HG03066 (cell line): ENCODE measurements around the gene AHDC1.
"Not testable (repeated sequence)": the region's sequence is repeated elsewhere in the genome, so short reads cannot be mapped to it uniquely, and the experiment has no call there.

Experiments
- ATAC-seq: cut with Tn5 transposase; IDR thresholded peaks from one replicate; pipeline ENCODE4 v1.9.1; 2021; ENCODE audit warnings: low read depth; ENCODE audit not compliant: unreplicated experiment

AHDC1 gene

DNA sequence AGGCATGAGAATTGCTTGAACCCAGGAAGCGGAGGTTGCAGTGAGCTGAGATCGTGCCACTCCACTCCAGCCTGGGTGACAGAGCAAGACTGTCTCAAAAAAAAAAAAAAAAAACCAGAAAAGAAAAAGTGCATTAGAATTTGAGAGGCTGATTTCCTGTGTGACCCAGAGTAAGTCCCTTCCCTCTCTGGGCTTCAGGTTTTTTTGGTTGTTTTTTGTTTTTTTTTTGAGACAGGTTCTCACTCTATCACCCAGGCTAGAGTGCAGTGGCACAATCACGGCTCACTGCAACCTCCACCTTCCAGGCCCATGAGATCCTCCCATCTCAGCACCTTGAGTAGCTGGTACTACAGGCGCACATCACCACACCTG lies 65.7 kb downstream of the AHDC1 start:
- not testable (repeated sequence) for ATAC-seq

DNA sequence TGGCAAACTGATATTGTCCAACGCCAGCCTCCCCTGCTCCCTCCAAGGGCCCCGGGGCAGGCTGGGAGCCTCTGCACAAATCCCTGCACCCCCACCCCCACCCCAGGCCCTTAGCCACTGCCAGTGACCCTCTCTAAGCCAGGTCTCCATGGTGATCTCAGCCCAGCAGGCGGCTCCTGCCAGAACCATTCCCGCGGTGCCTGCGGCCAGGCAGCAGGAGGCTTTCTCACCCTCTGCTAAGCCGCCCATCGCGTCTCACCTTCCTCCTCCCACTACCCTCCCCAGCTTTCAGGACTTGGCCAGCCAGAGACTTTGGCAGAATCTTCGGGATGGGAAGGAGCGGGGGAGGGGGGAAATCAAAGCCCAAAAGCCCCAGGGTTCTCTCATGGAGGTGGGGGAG lies 67.2 kb downstream of the AHDC1 start:
- ATAC-seq = no peak

DNA sequence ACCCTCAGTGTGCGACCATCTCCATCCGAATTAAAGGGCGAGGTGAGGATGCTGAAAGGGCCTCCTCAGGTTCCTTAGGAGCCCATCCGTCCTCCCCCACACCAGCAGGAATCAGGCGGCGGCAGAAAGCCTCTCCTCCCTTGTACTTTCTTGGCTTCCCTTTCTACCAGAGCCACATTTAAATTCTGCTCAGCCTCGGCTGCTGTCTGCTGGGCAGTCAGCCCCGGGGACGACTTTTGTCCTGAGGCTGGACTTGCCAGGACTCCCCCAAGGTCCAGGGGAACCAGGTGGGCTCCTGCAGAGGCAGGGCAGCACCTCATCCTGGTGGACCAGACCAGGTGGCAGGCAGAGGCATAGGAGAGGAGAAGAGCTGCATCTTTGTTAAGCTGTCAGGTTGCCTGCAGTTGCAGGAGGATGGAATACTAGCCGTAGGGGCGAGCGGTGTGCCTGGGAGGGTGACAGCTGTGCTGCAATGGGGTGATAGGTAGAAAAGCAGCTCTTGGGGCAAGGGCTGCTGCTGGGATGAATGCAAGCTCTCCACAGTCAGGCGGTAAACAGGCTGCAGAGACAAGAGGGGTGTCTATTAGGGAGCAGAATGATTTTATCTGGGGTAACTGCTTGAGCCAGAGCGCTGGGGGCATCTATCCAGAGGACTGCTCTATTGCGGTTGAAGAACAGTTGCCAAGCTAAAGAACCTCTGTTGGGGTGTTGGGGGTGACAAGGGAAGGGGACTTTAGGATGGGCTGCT lies 67.8 kb downstream of the AHDC1 start:
- ATAC-seq = no peak

DNA sequence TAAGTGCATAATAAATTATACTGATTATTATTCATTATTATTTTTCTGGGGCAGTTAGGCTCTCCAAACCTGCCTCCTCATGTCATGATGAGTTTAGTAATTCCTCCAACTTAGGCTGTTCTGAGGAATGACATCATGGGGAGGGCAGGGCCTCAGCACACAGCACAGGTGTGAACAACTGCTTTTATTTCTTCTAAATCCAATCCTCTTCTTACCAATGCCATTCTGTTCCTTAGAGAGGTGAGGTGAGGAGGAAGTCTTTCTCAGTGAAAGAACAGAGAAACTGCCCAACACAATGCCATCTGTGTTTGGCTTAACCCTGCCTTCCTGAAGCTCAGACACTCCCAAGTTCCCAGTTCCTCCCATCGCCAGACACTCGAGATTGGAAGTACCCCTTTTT lies 68.6 kb downstream of the AHDC1 start:
- ATAC-seq = no peak

DNA sequence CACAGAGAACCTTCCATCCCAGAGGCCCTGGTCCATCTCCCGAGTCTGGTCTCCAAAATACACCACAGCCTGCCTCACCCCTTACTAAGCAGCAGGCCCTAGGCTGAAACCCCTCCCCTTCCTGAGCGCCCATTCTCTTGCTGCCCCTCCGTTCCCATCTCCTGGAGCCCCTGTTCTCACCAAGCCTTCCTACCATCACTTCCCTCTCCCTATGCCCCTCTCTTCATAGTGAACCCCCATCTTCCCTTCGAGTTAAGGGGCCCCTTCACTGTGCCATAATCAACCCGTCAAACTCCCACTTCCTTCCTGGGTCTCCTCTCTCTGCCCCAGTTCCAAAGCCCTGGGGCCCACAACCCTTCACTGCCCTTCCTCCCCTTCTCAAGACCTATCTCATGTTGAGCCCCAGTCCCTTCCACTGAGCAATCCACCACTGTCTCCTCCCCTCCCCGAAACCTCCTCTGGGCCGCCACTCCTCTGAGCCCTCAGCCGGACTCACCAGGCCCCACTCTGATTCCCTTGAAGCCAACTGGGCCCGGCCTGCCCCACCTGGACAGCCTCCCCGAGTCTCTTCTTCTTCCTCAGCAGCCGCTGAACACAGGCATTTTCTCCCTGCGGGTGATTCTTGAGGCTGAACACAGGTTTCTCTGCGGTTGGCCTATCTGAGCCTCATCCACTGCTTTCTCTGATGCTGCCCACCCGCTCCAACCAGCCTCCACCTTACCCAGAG lies 71.8 kb downstream of the AHDC1 start:
- ATAC-seq = no peak

DNA sequence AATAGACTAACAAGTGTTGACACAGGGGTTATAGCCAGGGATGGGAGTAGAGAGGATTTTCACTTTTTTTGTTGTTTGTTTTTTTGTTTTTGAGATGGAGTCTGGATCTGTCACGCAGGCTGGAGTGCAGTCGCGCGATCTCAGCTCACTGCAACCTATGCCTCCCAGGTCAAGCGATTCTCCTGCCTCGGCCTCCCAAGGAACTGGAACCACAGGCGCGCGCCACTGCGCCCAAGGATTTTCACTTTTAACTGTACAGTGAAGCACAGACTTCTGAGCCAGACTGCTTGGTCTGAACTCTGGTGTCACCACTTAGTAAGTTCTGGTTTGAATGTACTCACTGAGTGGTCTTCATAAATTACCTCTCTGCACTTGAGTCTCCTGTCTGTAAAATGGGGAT lies 73.8 kb downstream of the AHDC1 start:
- ATAC-seq = no peak

DNA sequence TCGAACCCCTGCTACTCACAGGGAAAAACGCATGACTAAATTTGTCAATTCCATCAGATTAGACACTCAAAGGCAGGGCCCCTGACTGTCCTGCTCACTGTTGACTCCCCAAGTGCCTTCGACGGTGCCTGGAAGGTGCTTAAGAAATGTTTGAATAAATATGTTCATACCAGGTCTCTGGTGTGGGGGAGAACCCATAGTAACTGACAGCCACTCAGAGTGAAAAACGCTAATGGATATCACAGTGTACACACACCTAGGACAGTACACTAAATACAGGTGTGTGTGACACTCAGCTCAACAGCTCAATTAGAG lies 74.3 kb downstream of the AHDC1 start:
- no peak for ATAC-seq

DNA sequence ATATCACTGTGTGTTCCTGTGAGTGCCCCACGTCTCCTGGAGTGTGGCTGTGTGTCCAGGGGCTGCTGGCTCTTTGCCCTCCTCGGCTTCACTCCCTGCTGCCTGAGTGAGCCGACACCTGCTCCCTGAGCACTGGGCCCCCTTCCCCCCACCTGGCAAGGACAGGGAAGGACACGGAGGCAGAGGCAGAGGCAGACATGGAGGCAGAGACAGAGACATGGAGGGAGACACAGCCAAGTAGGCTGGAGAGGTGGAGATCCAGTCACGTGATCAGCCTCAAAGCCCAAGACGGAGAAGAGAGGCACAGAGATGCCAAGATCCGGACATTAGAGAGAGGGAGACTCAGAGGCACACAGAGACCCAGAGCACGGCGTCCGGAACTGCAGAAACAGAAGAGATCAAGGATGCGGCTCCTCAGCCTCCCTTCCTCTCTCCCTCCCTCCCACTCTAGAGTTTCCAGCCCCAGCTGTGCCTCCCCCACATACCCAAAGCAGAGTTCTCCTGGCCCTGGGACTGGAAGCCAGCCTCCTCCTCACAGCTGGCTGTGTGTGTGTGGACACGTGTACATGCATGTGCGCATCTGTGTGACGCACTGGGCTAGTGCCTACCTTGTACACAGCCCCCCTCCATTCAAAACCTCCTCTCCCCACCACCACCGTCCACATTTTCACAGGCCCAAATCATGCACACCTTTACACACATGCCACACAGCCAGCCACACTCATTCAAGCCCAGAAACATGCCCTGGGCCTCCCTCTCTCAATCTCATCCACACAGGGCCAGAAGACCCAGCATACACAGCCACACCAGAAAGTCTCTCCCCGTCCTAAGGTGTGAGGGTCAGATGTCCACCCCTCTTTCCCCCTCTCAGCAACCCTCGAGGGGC lies 74.9 kb downstream of the AHDC1 start:
- no peak for ATAC-seq

DNA sequence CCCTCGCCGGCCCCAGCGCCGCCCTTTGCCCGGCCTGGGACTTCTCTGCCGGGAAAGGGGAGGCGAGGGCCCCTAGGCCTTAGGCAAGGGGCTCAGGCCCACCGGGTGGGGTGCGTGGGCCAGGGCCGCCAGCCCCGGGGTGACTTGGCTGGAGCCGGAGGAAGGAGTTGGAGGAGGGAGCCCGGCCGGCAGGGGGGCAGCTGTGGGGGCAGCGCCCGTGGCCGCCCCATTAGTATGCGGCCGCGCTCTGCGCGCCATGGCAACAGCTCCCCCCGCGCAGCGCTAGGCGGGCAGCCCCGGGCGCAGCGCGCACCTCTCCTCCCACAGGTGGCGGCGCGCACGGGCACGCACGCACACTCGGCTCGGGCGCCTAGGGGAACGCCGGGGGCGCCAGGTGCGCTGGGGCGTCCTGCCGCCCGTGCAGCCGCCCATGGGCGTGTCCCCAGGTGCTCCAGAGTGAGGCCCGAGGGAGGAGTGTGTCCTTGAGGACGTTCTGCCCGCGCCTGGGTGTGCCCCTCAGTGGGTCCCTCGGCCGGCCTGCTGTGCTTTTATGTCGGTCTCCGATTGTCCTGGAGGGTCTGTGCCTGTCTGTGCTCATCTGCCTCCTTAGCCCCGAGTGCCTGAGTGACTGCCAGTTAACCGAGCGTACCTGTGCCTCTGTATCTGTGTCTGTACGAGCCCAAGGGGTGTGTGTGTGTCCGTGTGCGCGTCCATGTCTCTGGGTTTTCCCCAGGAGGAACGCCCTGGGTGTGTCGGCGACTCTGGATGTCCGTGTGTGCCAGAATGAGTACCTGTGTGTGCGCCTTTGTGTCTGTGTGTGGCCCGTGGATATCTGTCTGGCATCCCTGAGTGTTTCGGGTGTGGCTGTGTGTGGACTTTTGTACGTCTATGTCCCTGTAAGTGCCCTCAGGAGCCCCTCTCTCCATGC lies 75.8 kb downstream of the AHDC1 start:
- ATAC-seq = no peak

DNA sequence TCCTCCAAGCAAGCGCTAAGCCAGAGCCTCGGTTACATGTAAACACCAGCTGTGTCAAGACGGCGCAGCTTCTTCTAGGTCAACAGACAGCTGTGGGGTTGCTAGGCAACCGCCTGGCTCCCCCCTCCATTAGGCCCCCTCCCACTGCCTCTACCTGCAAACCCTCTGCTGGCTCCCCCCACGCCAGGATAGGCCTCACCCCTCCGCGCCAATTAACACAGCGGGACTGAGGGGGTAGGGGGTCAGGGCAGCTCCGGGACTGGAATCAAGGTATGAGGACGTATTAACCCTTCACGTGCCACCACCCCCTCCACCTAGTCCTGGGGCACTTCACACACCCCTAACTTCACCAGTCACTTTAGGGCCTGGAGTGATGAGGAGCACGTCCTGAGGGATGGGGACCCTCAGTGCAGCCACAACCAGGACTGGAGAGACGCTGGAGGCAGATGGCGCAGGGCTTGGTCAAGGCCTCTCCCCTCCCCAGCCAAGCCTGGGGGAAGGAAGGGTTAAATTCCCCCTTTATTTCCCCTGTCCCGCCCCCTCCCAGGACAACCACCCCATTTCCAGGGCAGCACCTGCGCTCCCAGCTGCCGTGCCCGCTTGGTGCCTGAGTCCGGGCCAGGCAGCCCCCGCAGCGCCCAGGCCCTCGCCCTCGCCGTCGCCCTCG lies 76.6 kb downstream of the AHDC1 start:
- ATAC-seq = no peak

DNA sequence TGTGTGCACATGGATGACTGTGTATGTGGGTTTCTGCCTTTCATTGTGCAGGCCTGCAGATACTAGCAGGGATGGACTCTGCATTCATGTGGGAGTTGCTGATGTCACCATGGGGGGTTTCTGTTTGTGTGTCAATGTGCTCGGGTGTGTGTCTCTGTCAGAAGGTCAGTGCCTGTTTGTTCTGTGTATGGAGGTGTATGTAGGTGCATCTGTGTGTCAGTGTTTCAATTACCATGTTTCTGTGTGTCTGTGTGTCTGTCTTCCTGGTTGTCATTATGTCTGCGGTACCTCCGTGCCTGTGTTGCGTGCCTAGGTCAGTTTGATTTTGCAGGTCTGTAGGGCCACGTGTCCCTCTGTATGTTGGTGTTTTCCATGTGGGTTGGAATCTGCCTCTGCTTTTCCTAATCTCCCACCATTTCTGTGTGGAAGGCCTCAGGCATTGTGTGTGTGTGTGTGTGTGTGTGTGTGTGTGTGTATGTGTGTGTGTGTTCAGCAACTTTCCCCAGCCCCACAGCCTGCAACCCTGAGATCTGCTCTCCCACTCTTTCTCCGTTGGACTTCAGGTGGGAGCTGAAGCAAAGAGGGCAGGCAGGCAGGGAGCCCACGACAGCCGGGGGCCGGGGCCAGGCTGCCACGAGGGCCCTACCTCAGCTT lies 77.2 kb downstream of the AHDC1 start:
- no peak for ATAC-seq

DNA sequence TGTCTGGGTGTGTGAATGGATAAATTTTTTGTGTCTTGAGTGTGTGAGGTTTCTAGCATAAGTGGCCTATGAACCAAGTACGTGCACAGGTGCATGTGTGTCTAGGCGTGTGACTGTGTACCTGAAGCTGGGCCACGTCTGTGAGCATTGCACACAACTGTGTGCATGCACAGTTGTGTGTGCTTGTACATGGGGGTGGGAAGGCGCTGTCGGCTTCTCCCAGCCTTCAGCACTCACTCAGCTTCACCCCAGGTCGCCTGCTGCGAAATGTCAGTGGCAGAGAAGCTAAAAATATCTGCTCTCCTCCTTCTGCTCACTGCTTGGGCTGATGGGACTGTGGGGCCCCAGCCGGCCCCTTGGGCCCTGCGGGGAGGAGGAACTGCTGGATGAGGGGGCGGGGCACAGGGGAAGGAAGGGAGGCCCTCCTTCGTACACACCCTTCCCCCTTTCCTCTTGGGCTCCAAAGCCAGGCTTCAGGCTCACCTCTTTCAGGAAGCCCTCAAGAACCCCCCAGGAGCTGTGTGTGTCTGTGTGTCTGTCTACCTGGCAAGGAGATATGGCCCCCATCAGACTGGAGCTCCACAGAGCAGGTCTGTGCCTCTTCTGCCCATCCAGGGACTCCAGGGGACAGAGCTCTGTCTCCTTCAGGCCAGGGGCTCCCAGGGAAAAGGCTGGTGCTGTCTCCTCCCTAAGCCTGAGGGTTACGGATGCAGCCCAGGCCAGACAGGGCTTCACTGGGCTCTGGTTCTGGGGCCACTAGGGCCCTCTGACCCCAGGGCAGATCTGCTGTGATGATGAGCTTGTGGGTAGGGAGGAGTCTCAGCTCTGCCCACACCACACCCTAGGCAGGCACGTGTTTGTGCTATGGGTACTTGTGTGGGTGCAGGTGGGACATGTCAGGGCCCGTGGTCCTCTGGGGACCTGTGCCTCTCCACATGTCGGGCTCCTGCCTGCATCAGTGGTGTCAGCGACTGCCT lies 78.4 kb downstream of the AHDC1 start:
- peak; percentile 61 for ATAC-seq

DNA sequence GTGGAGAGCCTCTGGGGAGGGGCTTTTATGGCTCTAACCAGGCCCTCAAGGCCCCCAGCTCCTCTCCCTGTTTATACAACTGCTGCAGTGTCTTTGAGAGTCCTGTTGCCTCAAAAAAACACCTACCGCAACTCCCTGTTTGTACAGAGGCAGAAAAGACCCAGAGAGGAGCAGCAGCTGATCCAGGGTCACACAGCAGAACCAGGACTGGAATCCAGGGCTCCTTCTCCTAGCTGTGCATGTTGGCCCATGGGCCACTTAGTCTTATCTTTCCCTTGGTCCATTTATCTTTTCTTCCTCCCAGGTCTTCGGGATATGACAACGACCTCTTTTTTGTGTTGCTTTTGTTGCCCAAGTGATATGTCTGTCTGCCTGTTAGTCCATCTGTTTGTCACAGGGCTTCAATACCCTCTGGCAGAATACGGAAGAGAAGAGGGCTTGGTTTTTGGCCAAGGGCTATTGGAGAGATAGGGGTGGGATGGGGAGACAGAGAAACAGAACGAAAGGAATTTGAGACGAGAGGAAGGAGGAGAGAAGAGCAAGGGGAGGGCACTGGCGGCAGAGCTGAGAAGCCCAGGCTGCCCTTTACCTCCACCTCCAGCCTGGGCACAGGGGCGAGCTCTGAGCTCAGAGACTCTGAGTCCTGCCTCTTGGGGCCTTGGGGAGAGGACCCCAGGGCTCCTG lies 80.5 kb downstream of the AHDC1 start:
- ATAC-seq = no peak

DNA sequence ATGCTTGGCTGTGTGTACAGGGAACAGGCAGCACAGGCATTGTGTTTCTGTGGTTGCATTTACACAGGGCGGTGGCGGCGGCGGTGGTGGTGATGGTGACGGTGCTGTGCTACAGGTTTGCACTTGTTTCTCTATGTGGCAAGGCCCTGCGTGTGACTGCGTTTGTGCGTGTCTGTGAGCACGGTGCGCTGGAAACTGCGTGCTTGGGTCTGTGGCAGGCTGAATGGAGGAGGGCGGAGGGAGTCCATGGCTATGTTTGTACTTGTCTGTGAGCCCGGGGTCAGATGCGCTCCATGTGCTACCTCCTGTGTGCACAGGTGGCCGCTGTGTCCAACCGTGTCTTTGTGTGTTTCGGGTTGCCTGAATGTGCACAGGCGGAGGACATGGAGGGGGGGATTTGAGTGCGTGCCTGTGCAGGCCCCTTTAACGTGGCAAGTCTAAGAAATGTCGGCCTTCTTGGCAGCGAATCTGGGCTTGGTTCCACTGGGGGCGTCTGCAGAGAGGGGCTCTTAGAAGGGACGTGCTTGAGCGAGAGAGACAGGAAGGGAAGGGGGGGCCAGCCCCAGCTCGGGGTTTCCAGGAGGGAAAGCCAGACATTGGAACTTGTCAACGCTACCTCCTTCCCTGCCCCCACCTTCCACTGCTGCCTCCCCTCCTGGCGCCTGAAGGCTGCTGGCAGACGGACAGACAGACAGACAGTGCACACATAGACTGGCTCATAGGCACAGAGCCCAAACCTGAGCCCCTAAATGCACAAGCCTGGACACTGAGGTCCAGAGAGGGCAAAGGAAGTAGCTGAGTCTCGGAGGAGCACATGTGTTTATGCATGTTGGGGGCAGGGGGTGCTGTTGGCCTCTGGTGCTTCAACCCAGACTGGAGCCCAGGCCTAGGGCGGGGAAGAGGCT lies 81.3 kb downstream of the AHDC1 start:
- ATAC-seq = no peak

DNA sequence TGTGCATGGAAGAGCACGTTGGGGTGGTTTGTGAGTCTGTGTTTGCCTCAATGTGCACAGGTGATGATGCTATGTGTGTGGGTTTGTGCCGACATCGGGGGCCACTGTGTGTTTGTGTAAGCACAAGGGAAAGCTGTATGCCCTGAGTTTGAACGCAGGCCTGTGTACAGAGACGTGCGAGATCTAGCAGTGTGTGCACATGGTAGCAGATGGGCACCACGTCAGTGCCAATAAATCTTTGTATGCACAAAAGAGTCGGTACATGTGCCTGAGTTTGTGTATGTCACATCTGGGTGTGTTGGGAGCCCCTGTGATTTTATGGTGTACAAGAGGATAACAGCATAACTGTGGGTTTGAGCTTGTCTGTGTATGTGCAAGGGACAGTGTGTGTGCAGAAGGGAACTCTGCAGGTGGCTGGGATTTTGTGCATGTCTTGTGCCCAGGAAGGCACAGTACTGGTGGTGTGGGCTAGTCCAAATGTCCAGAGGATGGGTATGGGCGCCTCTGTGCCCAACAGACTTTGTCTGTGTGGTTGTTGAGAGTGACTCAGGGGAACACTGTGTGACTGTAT lies 82.0 kb downstream of the AHDC1 start:
- no peak for ATAC-seq

DNA sequence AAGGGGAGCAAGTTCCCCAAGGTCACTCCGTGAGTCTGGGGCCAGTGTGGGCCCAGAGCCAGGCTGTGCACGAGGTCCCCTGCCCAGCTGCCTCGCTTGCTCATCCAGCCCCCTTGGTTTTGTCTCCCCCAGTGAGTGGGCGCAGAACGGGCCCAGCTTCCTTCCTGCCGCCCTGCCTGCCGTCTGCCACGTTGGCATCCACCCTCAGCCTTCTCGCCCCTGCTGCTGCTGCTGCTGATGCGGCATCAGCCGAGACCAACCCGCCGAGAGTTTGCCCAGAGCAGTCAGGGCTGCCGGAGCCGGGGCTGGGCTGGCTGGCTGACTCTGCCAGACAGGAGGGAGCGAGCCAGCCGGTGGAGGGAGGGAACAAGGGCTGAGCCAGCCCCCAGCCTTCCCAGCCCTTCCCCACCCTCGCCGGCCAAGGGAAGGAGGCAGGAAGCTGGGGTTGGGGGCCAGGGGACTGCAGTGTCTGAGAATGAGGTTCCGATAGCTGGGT lies 82.6 kb downstream of the AHDC1 start:
- ATAC-seq = no peak
